Erythroblast (primary cell): Measurements from ENCODE around the gene ZNF729.

Source experiments
- GATA1 ChIP-seq: IDR thresholded peaks from 2 replicates; pipeline ENCODE4 v1.6.1; 2011; ENCODE audit warnings: low read depth, mild to moderate bottlenecking, control low read depth, low read length, moderate library complexity
- POLR2A ChIP-seq: IDR thresholded peaks from 2 replicates; pipeline ENCODE4 v1.6.1; 2011; ENCODE audit warnings: mild to moderate bottlenecking, low read length

DNA sequence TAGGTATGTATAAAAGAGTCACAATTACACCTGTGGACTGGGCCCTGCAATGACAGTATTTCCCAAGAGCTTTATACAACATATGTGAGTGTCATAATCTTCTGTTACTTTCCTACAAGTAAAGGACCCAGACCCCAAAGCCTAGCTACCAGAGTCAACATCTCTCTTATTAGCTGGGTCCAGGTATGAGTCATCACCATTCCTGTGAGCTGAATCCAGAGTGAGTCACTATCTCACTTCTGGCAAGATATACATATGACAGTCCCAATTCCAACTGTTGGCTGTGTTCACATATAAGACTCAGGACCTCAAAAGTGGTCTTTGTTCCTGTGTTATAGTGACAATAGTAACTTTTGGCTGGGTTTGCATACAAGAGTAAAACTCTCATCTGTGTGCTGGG, 46.7 kb downstream of the ZNF729 start:
- TF ChIP-seq POLR2A (no peak), GATA1 (no peak)
